Tibial nerve (tissue), 4 donors: Measurements from ENCODE around the gene MCRIP1.

Experiments
- EP300 ChIP-seq, 2 donors: sonication (generic); formaldehyde crosslinking; IDR thresholded peaks; one replicate each; pipeline ENCODE4 v1.6.1; 2017; ENCODE audit warnings: antibody characterized with exemption in 2 of 2, mild to moderate bottlenecking in 1 of 2
- POLR2A ChIP-seq, 2 donors: fragments of 450-650 bp; IDR thresholded peaks; one replicate each; pipeline ENCODE4 v1.6.1; 2017; ENCODE audit warnings: antibody characterized with exemption in 2 of 2, mild to moderate bottlenecking in 2 of 2, moderate library complexity in 2 of 2
- TF ChIP-seq, protein P1 (sequence below), 5 experiments: fragments of 200-600 bp in 3 of 5; fragments of 450-650 bp in 2 of 5; sonication (generic) in 3 of 5; IDR thresholded peaks; one replicate each; pipeline ENCODE4 v1.5.1; 2016 to 2019; ENCODE audit warnings: antibody characterized with exemption in 5 of 5, mild to moderate bottlenecking in 3 of 5, moderate library complexity in 2 of 5

DNA sequence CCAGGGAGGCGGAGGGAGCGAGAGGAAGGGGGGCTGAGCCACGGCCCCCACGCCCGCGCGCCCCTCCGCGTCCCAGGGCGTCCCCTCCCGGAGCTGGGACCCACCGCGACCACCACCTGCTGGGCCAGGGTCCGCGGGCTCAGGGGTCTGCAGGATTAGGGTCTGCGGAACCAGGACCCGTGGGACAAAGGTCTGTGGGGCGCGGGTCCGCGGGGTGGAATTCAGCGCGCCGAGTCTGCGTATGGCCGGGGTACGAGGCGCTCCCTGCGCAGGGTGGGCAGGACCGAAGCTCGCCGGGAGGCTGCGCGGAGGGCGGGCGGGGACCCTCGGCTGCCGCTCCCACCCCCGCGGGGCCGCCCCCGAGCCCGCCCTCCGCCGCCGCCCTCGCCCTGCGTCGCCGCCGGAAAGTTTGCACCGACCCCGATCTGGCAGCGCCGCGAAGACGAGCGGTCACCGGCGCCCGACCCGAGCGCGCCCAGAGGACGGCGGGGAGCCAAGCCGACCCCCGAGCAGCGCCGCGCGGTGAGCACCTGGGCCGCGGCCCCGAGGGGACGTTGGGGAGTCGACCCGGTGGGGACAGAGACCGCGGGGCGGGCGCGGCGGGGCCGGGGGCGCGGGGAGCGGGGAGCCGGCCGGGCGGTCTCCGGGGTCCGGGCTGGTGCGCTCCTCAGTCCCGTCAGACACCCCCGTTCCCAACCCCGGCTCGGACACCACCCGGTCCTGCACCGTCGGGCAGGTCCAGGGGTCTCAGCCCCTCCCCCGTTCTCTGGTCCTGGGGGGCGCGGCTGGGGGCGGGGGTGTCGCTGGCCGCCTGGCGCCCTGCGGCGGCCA, 29.1 kb downstream of the MCRIP1 start, which contains the start of gene GCGR:
- no peak for TF ChIP-seq POLR2A (IDR thresholded peaks at IDR 0.05)
- TF ChIP-seq, protein P1, sequence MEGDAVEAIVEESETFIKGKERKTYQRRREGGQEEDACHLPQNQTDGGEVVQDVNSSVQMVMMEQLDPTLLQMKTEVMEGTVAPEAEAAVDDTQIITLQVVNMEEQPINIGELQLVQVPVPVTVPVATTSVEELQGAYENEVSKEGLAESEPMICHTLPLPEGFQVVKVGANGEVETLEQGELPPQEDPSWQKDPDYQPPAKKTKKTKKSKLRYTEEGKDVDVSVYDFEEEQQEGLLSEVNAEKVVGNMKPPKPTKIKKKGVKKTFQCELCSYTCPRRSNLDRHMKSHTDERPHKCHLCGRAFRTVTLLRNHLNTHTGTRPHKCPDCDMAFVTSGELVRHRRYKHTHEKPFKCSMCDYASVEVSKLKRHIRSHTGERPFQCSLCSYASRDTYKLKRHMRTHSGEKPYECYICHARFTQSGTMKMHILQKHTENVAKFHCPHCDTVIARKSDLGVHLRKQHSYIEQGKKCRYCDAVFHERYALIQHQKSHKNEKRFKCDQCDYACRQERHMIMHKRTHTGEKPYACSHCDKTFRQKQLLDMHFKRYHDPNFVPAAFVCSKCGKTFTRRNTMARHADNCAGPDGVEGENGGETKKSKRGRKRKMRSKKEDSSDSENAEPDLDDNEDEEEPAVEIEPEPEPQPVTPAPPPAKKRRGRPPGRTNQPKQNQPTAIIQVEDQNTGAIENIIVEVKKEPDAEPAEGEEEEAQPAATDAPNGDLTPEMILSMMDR (IDR thresholded peaks at IDR 0.05) = no peak
- TF ChIP-seq EP300 (IDR thresholded peaks at IDR 0.05) = no peak
